Tibial nerve (tissue), 4 donors: ENCODE results near the gene CDC42EP2.

Experiments
- CTCF ChIP-seq, 5 experiments: fragments of 200-600 bp in 3 of 5; fragments of 450-650 bp in 2 of 5; sonication (generic) in 3 of 5; IDR thresholded peaks; one replicate each; pipeline ENCODE4 v1.5.1; 2016 to 2019; ENCODE audit warnings: antibody characterized with exemption in 5 of 5, mild to moderate bottlenecking in 3 of 5, moderate library complexity in 2 of 5
- EP300 ChIP-seq, 2 donors: sonication (generic); formaldehyde crosslinking; IDR thresholded peaks; one replicate each; pipeline ENCODE4 v1.6.1; 2017; ENCODE audit warnings: antibody characterized with exemption in 2 of 2, mild to moderate bottlenecking in 1 of 2

- no peak for TF ChIP-seq CTCF (IDR thresholded peaks at IDR 0.05)
- TF ChIP-seq EP300 (IDR thresholded peaks at IDR 0.05), result no peak
These were observed 25.7 kb upstream of the CDC42EP2 start for GRCh38 chr11:65288706-65289536.
